Activated CD4-positive, alpha-beta T cell treated with anti-CD3 and anti-CD28 coated beads for 4 hours (primary cell): ENCODE results near the gene TACSTD2.
"Not testable (repeated sequence)": the region's sequence is repeated elsewhere in the genome, so short reads cannot be mapped to it uniquely, and the experiment has no call there.

Experiments used
- DNase-seq, 2 donors: peaks; one replicate each; pipeline ENCODE4 v3.0.0-alpha.2; 2020

TACSTD2 gene, protein sequence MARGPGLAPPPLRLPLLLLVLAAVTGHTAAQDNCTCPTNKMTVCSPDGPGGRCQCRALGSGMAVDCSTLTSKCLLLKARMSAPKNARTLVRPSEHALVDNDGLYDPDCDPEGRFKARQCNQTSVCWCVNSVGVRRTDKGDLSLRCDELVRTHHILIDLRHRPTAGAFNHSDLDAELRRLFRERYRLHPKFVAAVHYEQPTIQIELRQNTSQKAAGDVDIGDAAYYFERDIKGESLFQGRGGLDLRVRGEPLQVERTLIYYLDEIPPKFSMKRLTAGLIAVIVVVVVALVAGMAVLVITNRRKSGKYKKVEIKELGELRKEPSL

GRCh38 chr1:58576727-58577653 is at the start of gene TACSTD2:
TSS of gene TACSTD2 (minus strand) at chr1:58577252. CDS start at chr1:58577156, 96 bp downstream.
- DNase-seq, result no peak

GRCh38 chr1:58626293-58626692 is 49.2 kb upstream of the TACSTD2 start:
- no peak for DNase-seq

DNA sequence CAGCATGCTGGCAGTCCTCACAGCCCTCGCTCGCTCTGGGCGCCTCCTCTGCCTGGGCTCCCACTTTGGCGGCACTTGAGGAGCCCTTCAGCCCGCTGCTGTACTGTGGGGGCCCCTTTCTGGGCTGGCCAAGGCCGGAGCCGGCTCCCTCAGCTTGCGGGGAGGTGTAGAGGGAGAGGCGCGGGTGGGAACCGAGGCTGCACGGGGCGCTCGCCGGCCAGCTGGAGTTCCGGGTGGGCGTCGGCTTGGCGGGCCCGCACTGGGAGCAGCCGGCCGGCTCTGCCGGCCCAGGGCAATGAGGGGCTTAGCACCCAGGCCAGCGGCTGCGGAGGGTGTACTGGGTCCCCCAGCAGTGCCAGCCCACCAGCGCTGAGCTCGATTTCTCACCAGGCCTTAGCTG is 46.2 kb upstream of the TACSTD2 start:
- not testable (repeated sequence) for DNase-seq

- DNase-seq, result no peak
These were observed 45.5 kb upstream of the TACSTD2 start for GRCh38 chr1:58622571-58622970.

GRCh38 chr1:58621391-58621790 is 44.3 kb upstream of the TACSTD2 start:
- DNase-seq, result no peak

DNA sequence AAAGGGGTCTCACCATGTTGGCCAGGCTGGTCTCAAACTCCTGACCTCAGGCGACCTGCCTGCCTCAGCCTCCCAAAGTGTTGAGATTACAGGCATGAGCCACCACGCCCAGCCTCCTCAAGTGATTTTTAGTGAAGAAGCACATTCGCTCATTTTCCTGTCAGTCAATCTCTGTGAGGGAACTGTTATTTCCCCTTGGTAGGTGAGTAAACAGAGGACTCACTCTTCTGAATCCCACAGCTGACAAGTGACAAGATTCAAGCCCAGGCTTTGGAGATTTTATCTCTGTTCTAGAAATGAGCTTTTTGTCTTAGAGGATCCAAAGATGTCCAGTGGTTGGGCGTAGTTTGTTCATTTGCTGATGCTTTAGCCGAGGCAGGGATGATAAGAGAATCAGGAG is 43.9 kb upstream of the TACSTD2 start:
- DNase-seq, result no peak

- no peak for DNase-seq
These were observed 43.2 kb upstream of the TACSTD2 start for GRCh38 chr1:58620259-58620658.

DNA sequence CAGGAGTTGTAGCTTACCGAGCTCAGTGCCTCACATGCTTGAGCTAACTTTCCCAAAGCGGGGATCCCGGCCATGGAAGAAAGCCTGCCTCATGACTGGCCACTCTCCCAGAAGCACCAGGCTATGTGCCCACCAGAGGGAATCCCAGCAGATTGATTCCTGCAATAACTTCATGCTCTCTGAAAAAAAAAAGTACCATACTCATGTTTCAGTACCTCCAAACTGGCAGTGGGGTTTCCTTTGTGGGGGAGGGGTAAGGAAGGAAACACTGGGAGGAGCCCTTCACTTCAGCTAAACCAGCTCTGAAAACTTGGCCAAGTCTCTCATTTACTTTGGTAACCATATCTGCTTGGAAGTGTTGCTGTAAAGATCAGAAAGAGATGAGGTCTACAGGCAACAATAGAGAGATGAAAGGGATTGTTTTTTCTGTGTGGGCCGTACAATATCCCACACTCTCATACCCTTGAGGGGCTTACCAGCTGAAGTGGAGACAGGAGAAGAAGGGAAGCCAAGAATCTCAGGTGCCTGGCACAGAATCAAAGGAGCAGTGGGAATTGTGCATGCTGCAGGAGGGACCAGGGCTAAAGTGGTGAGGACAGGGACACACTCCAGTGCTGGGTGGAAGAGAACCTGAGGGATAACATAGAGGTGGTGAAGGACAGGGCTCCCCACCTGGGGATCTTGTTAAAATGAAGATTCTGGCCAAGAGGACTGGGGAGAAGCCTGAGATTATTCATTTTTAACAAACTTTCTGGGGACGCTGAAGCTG is 42.4 kb upstream of the TACSTD2 start:
- DNase-seq, result no peak

DNA sequence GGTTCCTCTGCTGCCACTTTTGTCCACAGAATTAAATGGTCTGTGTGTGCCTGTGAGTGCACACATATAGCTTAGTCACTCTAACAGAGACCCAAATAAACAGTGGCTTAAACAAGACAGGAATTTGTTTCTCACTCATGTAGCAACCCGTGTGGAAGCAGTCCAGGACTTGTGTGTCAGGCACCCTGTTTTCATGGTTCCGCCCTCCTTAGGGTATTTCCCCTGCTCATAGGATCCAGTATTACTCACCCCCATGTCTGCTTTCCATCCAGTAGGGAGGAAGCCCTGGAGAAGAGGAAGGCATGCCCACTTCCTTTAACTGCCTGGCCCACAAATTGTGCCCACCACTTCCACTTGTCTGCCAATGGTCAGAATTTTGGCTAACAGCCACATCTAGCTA is 41.3 kb upstream of the TACSTD2 start:
- no peak for DNase-seq

GRCh38 chr1:58611861-58612385 is 34.9 kb upstream of the TACSTD2 start:
- no peak for DNase-seq

- DNase-seq, result no peak
These were observed 31.9 kb upstream of the TACSTD2 start for GRCh38 chr1:58608945-58609344.

DNA sequence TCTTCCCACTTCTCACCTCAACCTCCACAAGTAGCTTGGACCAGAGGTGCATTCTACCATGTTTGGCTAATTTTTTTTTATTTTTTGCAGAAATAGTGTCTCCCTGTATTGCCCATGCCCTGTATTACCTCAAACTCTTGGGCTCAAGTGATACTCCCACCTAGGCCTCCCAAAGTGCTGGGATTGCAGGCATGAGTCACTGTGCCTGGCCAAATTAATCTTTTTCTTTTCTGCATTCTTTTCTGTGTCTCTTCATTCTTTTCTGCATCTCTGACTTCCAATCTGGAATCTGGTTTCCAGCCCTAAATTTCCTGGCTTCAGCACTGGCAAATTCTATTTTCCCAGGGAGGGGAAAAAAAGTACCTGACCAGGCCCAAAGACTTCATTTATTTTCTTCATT is 31.2 kb upstream of the TACSTD2 start:
- DNase-seq, result no peak

GRCh38 chr1:58607391-58607790 is 30.3 kb upstream of the TACSTD2 start:
- DNase-seq, result no peak

DNA sequence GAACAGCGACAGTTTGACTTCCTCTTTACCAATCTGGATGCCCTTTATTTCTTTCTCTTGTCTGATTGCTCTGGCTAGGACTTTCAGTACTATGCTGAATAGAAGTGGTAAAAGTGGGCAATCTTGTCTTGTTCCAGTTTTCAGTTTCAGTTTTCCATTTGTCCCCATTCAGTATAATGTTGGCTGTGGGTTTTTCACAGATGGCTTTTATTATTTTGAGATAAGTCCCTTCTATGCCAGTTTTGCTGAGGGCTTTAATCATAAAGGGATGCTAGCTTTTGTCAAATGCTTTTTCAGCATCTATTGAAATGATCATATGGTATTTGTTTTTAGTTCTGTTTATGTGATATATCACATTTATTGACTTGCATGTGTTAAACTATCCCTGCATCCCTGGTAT is 24.9 kb upstream of the TACSTD2 start:
- DNase-seq, result not testable (repeated sequence)

DNA sequence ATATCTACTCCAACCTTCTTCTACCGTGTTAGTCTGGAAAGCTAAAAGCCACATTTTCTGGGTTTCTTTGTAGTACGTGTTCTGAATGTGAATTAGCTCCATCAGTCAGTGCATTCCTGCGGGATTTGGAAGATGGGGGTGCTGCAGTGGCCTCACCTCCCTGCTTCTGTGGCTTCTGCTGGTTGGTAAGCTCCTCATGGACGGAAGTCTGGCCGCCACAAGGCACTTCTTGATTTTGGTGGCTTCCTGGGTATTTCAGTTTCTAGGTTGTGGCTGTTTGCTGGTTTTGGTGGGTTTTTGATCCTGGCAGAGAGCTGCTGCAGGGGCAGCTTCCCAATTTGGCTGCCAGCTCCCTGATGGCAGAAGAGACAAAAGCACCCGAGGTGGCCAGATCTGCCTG is 20.9 kb upstream of the TACSTD2 start:
- no peak for DNase-seq

GRCh38 chr1:58597076-58597475 is 20.0 kb upstream of the TACSTD2 start:
- DNase-seq, result no peak

- no peak for DNase-seq
These were observed 19.6 kb upstream of the TACSTD2 start for GRCh38 chr1:58596631-58597052.

DNA sequence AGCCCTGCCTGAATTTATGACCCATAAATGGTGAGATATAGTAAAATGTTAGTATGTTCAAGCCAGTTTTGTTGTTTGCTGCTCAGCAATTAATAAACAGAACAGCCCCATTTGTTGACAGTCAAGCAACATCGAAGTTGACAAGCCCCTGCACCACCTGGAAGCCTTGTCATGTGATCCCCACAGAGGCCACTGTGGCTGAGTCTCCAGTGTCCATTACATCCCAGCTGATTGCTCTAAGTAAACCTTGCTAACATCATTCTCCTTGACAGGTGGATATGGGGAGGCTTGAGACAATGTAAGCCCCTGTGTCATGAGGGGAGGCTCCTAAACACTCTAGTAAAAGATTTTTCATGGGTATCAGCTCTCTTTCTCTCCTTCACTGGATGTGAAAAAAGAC is 17.5 kb upstream of the TACSTD2 start:
- no peak for DNase-seq

DNA sequence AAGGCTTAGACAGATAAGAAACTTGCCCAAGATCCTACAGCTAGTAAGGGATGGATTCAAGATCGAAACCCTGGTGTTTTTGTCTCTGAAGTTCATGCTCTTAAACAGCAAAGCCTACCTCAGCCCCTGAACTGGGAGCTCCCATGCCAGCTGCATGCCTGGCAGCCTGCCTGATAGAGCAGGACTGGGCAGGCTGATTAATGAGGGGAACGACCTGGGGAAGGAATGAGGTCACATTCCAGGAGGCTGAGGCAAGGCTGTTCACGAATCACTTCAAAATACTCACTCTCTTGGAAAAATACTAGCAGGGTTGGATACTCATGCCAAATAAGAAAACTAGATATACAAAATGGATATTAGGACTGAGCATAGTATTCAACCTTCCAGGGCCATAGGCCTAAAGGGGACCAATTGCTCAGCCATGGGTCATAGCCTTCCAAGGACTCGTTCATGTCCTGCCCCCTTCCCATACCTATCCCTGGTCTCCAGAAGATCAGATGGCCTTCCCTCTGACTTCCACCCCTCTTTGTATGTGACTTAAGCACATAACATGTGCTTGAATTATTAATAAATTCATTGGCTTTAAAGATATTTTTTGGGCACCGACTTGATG is 15.6 kb upstream of the TACSTD2 start:
- no peak for DNase-seq

- no peak for DNase-seq
These were observed 14.8 kb upstream of the TACSTD2 start for GRCh38 chr1:58591806-58592205.

- no peak for DNase-seq
These were observed 13.0 kb upstream of the TACSTD2 start for GRCh38 chr1:58590019-58590418.

GRCh38 chr1:58588396-58588795 is 11.3 kb upstream of the TACSTD2 start:
- no peak for DNase-seq

- DNase-seq, result no peak
These were observed 10.6 kb upstream of the TACSTD2 start for GRCh38 chr1:58587667-58588066.
